IMR-90 (cell line): ENCODE data around the gene ANKIB1. TPM values are rescaled to one million over a fixed set of nuclear protein-coding genes. Genes with fewer than 3 reads are reported as not detected.

Experiments used
- ATAC-seq: fragments of 200-7000 bp; cut with Tn5 transposase; 2 replicates; pipeline ENCODE4 v1.9.1; 2020; ENCODE audit warnings: low read depth, mild to moderate bottlenecking, moderate library complexity
- BruUV-seq: library from RNA; stranded (reverse); fragments of 400-500 nt; replicated peaks from 2 replicates; lab custom pipeline; 2021; lab: Mats Ljungman, UMichigan
- CTCF ChIA-PET: fragments of 300-600 bp; formaldehyde crosslinking; extraction: SDS; loops from one replicate; lab custom pipeline; 2021; ENCODE audit warnings: antibody characterized with exemption; lab: Yijun Ruan, JAX
- POLR2A ChIA-PET: fragments of 300-600 bp; sonication (Branson Sonifier 250); formaldehyde crosslinking; loops from one replicate; lab custom pipeline; 2022; ENCODE audit warnings: antibody characterized with exemption; ENCODE audit not compliant: unreplicated experiment; lab: Charles Lee
- DNase-seq: peaks from one replicate; pipeline ENCODE4 v3.0.0; 2013
- H2AFZ ChIP-seq: replicated peaks from 2 replicates; pipeline ENCODE3; 2013; ENCODE audit warnings: low read length, mild to moderate bottlenecking; ENCODE audit not compliant: poor library complexity
- H2AK5ac ChIP-seq: 2 replicates; pipeline ENCODE4 v1.6.1; 2013; ENCODE audit warnings: low read depth, low read length, inconsistent platforms
- H2AK9ac ChIP-seq: replicated peaks from 2 replicates; pipeline ENCODE3; 2013; ENCODE audit warnings: mild to moderate bottlenecking, low read depth, low read length, moderate library complexity; ENCODE audit not compliant: poor library complexity
- H2BK120ac ChIP-seq: 2 replicates; pipeline ENCODE4 v1.6.1; 2013; ENCODE audit warnings: low read depth, low read length, inconsistent platforms
- H2BK15ac ChIP-seq: 3 replicates; pipeline ENCODE4 v1.6.1; 2013; ENCODE audit warnings: low read depth, low read length, inconsistent platforms
- H2BK20ac ChIP-seq: 2 replicates; pipeline ENCODE4 v1.6.1; 2013; ENCODE audit warnings: low read depth, mild to moderate bottlenecking, inconsistent platforms, low read length, moderate library complexity
- H2BK5ac ChIP-seq: 2 replicates; pipeline ENCODE4 v1.6.1; 2013; ENCODE audit warnings: mild to moderate bottlenecking, low read depth, low read length, inconsistent platforms; ENCODE audit not compliant: poor library complexity, severe bottlenecking
- H3K14ac ChIP-seq: replicated peaks from 2 replicates; pipeline ENCODE4 v1.6.1; 2013; ENCODE audit warnings: low read depth, low read length, inconsistent platforms
- H3K18ac ChIP-seq: 2 replicates; pipeline ENCODE4 v1.6.1; 2013; ENCODE audit warnings: low read depth, low read length, control low read depth
- H3K23ac ChIP-seq: 2 replicates; pipeline ENCODE4 v1.6.1; 2013; ENCODE audit warnings: low read depth, low read length, inconsistent platforms
- H3K27ac ChIP-seq: 2 replicates; pipeline ENCODE4 v1.5.1; 2013; ENCODE audit warnings: mild to moderate bottlenecking, control low read depth, low read length; ENCODE audit not compliant: insufficient read depth
- H3K27me3 ChIP-seq: 2 replicates; pipeline ENCODE4 v1.6.1; 2013; ENCODE audit warnings: low read length; ENCODE audit not compliant: control insufficient read depth, insufficient read depth
- H3K36me3 ChIP-seq: 2 replicates; pipeline ENCODE4 v1.6.1; 2013; ENCODE audit warnings: low read length, mixed read lengths; ENCODE audit not compliant: control insufficient read depth, insufficient read depth
- H3K4ac ChIP-seq: 2 replicates; pipeline ENCODE4 v1.6.1; 2013; ENCODE audit warnings: low read depth, low read length, inconsistent platforms
- H3K4me1 ChIP-seq: 2 replicates; pipeline ENCODE4 v1.6.1; 2013; ENCODE audit warnings: low read length, mixed read lengths; ENCODE audit not compliant: control insufficient read depth, insufficient read depth
- H3K4me2 ChIP-seq: 2 replicates; pipeline ENCODE4 v1.6.1; 2013; ENCODE audit warnings: low read depth, mild to moderate bottlenecking, control low read depth, low read length, moderate library complexity
- H3K4me3 ChIP-seq: 2 replicates; pipeline ENCODE4 v1.5.1; 2013; ENCODE audit warnings: low read depth, mild to moderate bottlenecking, control low read depth, low read length, moderate library complexity; ENCODE audit not compliant: insufficient read depth
- H3K56ac ChIP-seq: 2 replicates; pipeline ENCODE4 v1.6.1; 2013; ENCODE audit warnings: low read length, inconsistent platforms; ENCODE audit not compliant: insufficient read depth; ENCODE audit errors: extremely low read depth
- H3K79me1 ChIP-seq, 2 experiments: 2 replicates each; pipeline ENCODE4 v1.6.1; 2013; ENCODE audit warnings: low read length in 2 of 2, inconsistent platforms in 1 of 2, low read depth in 1 of 2
- H3K9ac ChIP-seq: 2 replicates; pipeline ENCODE4 v1.6.1; 2013; ENCODE audit warnings: low read depth, low read length, control low read depth
- H3K9me1 ChIP-seq: 2 replicates; pipeline ENCODE4 v1.6.1; 2013; ENCODE audit warnings: low read length, inconsistent platforms; ENCODE audit not compliant: insufficient read depth
- H3K9me3 ChIP-seq: 2 replicates; pipeline ENCODE4 v1.6.1; 2013; ENCODE audit warnings: low read length; ENCODE audit not compliant: control insufficient read depth, insufficient read depth
- H4K20me1 ChIP-seq: 2 replicates; pipeline ENCODE4 v1.6.1; 2013; ENCODE audit warnings: low read length, inconsistent platforms; ENCODE audit not compliant: insufficient read depth
- H4K5ac ChIP-seq: 2 replicates; pipeline ENCODE4 v1.6.1; 2013; ENCODE audit warnings: mild to moderate bottlenecking, low read depth, low read length, control low read depth
- H4K8ac ChIP-seq, 2 experiments: 2 replicates each; pipeline ENCODE4 v1.6.1; 2013; ENCODE audit warnings: low read depth in 2 of 2, low read length in 2 of 2, control low read depth in 1 of 2, inconsistent platforms in 1 of 2
- H4K91ac ChIP-seq: 2 replicates; pipeline ENCODE4 v1.6.1; 2013; ENCODE audit warnings: low read depth, low read length, inconsistent platforms; ENCODE audit not compliant: insufficient read depth
- ELK1 ChIP-seq: fragments of 150-350 bp; IDR thresholded peaks from 2 replicates; pipeline ENCODE4 v1.6.1; 2016; ENCODE audit warnings: low read depth, mild to moderate bottlenecking, low read length, moderate library complexity, borderline replicate concordance
- FOS ChIP-seq: fragments of 150-350 bp; IDR thresholded peaks from 2 replicates; pipeline ENCODE4 v1.6.1; 2016; ENCODE audit warnings: low read depth, low read length
- MAZ ChIP-seq: IDR thresholded peaks from 2 replicates; pipeline ENCODE4 v1.6.1; 2012; ENCODE audit warnings: low read depth, mild to moderate bottlenecking, low read length, improper control_type of control experiment, moderate library complexity, borderline replicate concordance
- MXI1 ChIP-seq: IDR thresholded peaks from 2 replicates; pipeline ENCODE4 v1.6.1; 2012; ENCODE audit warnings: low read depth, mild to moderate bottlenecking, low read length, moderate library complexity, borderline replicate concordance
- NFE2L2 ChIP-seq: fragments of 150-350 bp; IDR thresholded peaks from 2 replicates; pipeline ENCODE4 v1.6.1; 2016; ENCODE audit warnings: low read depth, mild to moderate bottlenecking, low read length
- RAD21 ChIP-seq: IDR thresholded peaks from 2 replicates; pipeline ENCODE4 v1.6.1; 2012; ENCODE audit warnings: low read length, improper control_type of control experiment
- RFX5 ChIP-seq: IDR thresholded peaks from 2 replicates; pipeline ENCODE4 v1.8.0; 2012; ENCODE audit warnings: low read depth, mild to moderate bottlenecking, low read length, moderate library complexity
- SMC3 ChIP-seq: fragments of 150-350 bp; IDR thresholded peaks from 2 replicates; pipeline ENCODE4 v1.6.1; 2016; ENCODE audit warnings: low read depth, mild to moderate bottlenecking, antibody characterized with exemption, low read length, moderate library complexity
- WGBS, 2 experiments: methylation state at CpG; one replicate each; pipeline versions ENCODE4 v1.1.5 to v1.1.7; 2013; ENCODE audit warnings: missing lambda C conversion rate in 2 of 2; ENCODE audit not compliant: insufficient read length in 1 of 2; ENCODE audit errors: extremely low coverage in 2 of 2; 5-methylcytosine and 5-hydroxymethylcytosine counted together
- dilution Hi-C: fragments of 300-500 bp; cut with HindIII; formaldehyde crosslinking; loops from one replicate; pipeline ENCODE4 v1.14.3; 2018; ENCODE audit warnings: low sequenced_read_pairs; ENCODE audit not compliant: unreplicated experiment
- in situ Hi-C: fragments of 300-500 bp; cut with MboI; formaldehyde crosslinking; loops from 3 replicates; pipeline ENCODE4 v1.14.3; 2019; ENCODE audit warnings: low sequenced_read_pairs, inconsistent platforms, mixed read lengths
- intact Hi-C: fragments of 100-400 bp; cut with micrococcal nuclease; formaldehyde crosslinking; loops from 2 replicates; pipeline ENCODE4 v1.10.0; 2022
- polyA plus RNA-seq, 3 experiments: library from polyadenylated mRNA; depleted of rRNA; stranded (reverse); fragments of >200 nt; gene quantifications; 2 replicates each; pipeline ENCODE4 v1.2.3, GENCODE V29; 2012; ENCODE audit warnings: low replicate concordance in 1 of 3
- total RNA-seq: library from RNA; depleted of rRNA; stranded (reverse); fragments of >200 nt; gene quantifications from 2 replicates; pipeline ENCODE4 v1.2.3, GENCODE V29; 2012

ANKIB1 gene
- total and polyA plus RNA-seq, 2 of the 4 experiments (the other 2 are of a cell fraction), result 18.7 to 33.9 TPM

GRCh38 chr7:92436612-92437445 lies 191.1 kb downstream of the ANKIB1 start:
- H3K14ac ChIP-seq, result no peak overlapping the region
- no peaks in the 10 kb centered on the region; the same call in 1 of the 2 replicates for H3K9me1 ChIP-seq
- H3K18ac ChIP-seq, result no peak overlapping the region
- dilution Hi-C loops, result no loop called here
- H2BK15ac ChIP-seq, result no peak overlapping the region
- H2BK5ac ChIP-seq, result no peak overlapping the region
- peaks cover 11% of the 10 kb centered on the region for H3K27me3 ChIP-seq
- in situ Hi-C loops, result no loop called here
- H4K8ac ChIP-seq, result no peak overlapping the region
- no peak overlapping the region for H3K27ac ChIP-seq
- no peak overlapping the region for H3K4me3 ChIP-seq
- intact Hi-C loops, result no loop called here
- no peaks in the 10 kb centered on the region for H3K36me3 ChIP-seq
- H3K9ac ChIP-seq, result no peak overlapping the region
- no peak overlapping the region for H4K5ac ChIP-seq
- 29% methylated on average over 1 of the region's 7 CpGs; no CpG with 5 or more reads in 1 of the 2 experiments for WGBS, 2 experiments
- H3K4ac ChIP-seq, result no peak overlapping the region
- H3K4me1 ChIP-seq, result no peaks in the 10 kb centered on the region
- ChIA-PET CTCF (interaction anchor here (0.9 to 1.5 kb wide), 2 partner anchors 10 to 13 kb away, joined by 4 to 7 read pairs; partner anchors contain the start of gene GATAD1), POLR2A (interaction anchor here (0.7 kb wide), 1 partner anchor 498 kb away, joined by 4 read pairs; no protein-coding TSS in a partner anchor)
- no peak overlapping the region for H4K91ac ChIP-seq
- H3K79me1 ChIP-seq, result no peaks in the 10 kb centered on the region
- H4K20me1 ChIP-seq, result no peaks in the 10 kb centered on the region
- no peak overlapping the region for H2AK9ac ChIP-seq
- no peak overlapping the region for H2BK20ac ChIP-seq
- no TSS peak for BruUV-seq
- no peak overlapping the region for H3K4me2 ChIP-seq
- no peak; the same call in 1 of the 2 replicates for ATAC-seq
- no peak overlapping the region for H2BK120ac ChIP-seq
- no peak overlapping the region for H2AK5ac ChIP-seq
- TF ChIP-seq FOS (no peak), MXI1 (no peak), SMC3 (no peak), MAZ (no peak), ELK1 (no peak), NFE2L2 (no peak), RAD21 (no peak), RFX5 (no peak)
- no peak overlapping the region for H3K23ac ChIP-seq
- DNase-seq, result peak; percentile 11
- H3K56ac ChIP-seq, result no peak overlapping the region
- no peaks in the 10 kb centered on the region for H3K9me3 ChIP-seq
- H2AFZ ChIP-seq, result no peak overlapping the region
